ENCODE results near the gene OPN4. TPM values are rescaled to one million over a fixed set of nuclear protein-coding genes. Genes with fewer than 3 reads are reported as not detected.

OPN4 gene
- total and polyA plus RNA-seq, 2 donors (not counting 3 experiments of a cell fraction or from before 2014, with no cell fraction given), result not detected

GRCh38 chr10:86652361-86653202 lies 1.8 kb upstream of the OPN4 start:
- Histone ChIP-seq H4K20me1 (replicated peaks; ENCODE audit: control insufficient read depth, extremely low read depth, insufficient read depth, low read length) (no peaks in the 10 kb centered on the region), H3K9me3 (replicated peaks; ENCODE audit: control insufficient read depth, insufficient read depth, low read length) (no peaks in the 10 kb centered on the region), H3K36me3 (ENCODE audit: control insufficient read depth in 2 of 2, extremely low read depth in 1 of 2, insufficient read depth in 2 of 2, low read length in 2 of 2) (no peaks in the 10 kb centered on the region), H3K4me1 (ENCODE audit: control insufficient read depth, extremely low read depth, insufficient read depth, low read length) (no peaks in the 10 kb centered on the region), H3K4me2 (ENCODE audit: insufficient read depth, low read length) (no peak overlapping the region), H3K27ac (ENCODE audit: insufficient read depth, low read depth, low read length) (no peak overlapping the region), H3K27me3 (ENCODE audit: control insufficient read depth in 2 of 2, insufficient read depth in 2 of 2, low read length in 2 of 2) (no peaks in the 10 kb centered on the region), H3K9me1 (replicated peaks; ENCODE audit: control insufficient read depth, extremely low read depth, insufficient read depth, low read length) (no peaks in the 10 kb centered on the region), H3K79me2 (ENCODE audit: control insufficient read depth, insufficient read depth, low read length) (no peaks in the 10 kb centered on the region), H2AFZ (ENCODE audit: low read depth, low read length) (no peak overlapping the region), H3K4me3 (replicated peaks in 1 of 3; ENCODE audit: insufficient read depth in 1 of 3, low read depth in 1 of 3, low read length in 3 of 3) (no peak overlapping the region), H3K9ac (replicated peaks; ENCODE audit: extremely low read depth, insufficient read depth, low read length) (no peak overlapping the region)
- POLR2A ChIA-PET, result no interaction called here
- DNase-seq (ENCODE audit: low read depth, low spot score) (no peak), FAIRE-seq (no peak)
- no peak for TF ChIP-seq POLR2A (IDR thresholded peaks at IDR 0.05; ENCODE audit: low read depth, low read length)
- TF ChIP-seq POLR2AphosphoS5 (IDR thresholded peaks at IDR 0.05; ENCODE audit: insufficient read depth, low read depth, low read length), result no peak
- no peak for TF ChIP-seq EZH2 (IDR thresholded peaks at IDR 0.05; ENCODE audit: borderline replicate concordance, low read depth, low read length, severe bottlenecking)
- no peak for TF ChIP-seq FOS (IDR thresholded peaks at IDR 0.05; ENCODE audit: borderline replicate concordance, insufficient read depth, low read length)
- TF ChIP-seq MYC (IDR thresholded peaks at IDR 0.05; ENCODE audit: low read depth, low read length), result no peak
- TF ChIP-seq, protein P1, sequence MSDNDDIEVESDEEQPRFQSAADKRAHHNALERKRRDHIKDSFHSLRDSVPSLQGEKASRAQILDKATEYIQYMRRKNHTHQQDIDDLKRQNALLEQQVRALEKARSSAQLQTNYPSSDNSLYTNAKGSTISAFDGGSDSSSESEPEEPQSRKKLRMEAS (IDR thresholded peaks at IDR 0.05; ENCODE audit: insufficient read depth, insufficient read length), result no peak
- no peak for TF ChIP-seq JUN (IDR thresholded peaks at IDR 0.05; ENCODE audit: borderline replicate concordance, insufficient read depth, insufficient read length, low read depth)
- TF ChIP-seq CTCF (IDR thresholded peaks at IDR 0.05; ENCODE audit: extremely low read depth in 1 of 2, insufficient read depth in 1 of 2, low read depth in 1 of 2, low read length in 2 of 2), result no peak
- TF ChIP-seq GATA2 (IDR thresholded peaks at IDR 0.05; ENCODE audit: insufficient read depth, insufficient read length, low read depth, low read length), result no peak
- intact Hi-C loops (cut with micrococcal nuclease), result no loop called here
- CTCF ChIA-PET, result no interaction called here
- no TSS peak for BruUV-seq (replicated peaks)
- dilution Hi-C loops (cut with MboI; ENCODE audit: extremely low pct_ligation_motif_present, low sequenced_read_pairs), result no loop called here

All from endothelial cell of umbilical vein (primary cell).